GM21515 (cell line): ENCODE results near the gene DSCAML1.
"Not testable (repeated sequence)": the region's sequence is repeated elsewhere in the genome, so short reads cannot be mapped to it uniquely, and the experiment has no call there.

Experiments used
- ATAC-seq: cut with Tn5 transposase; IDR thresholded peaks from one replicate; pipeline ENCODE4 v1.9.1; 2021; ENCODE audit not compliant: unreplicated experiment

Gene DSCAML1

GRCh38 chr11:117819096-117820040 lies 22.4 kb upstream of the DSCAML1 start:
- no peak for ATAC-seq

GRCh38 chr11:117818041-117818873 lies 21.2 kb upstream of the DSCAML1 start:
- no peak for ATAC-seq

- no peak for ATAC-seq
These were observed 20.5 kb upstream of the DSCAML1 start for GRCh38 chr11:117817368-117818040.

GRCh38 chr11:117816846-117817367 lies 19.9 kb upstream of the DSCAML1 start:
- ATAC-seq = no peak

GRCh38 chr11:117816151-117816741 lies 19.2 kb upstream of the DSCAML1 start:
- no peak for ATAC-seq

GRCh38 chr11:117815262-117815803 lies 18.3 kb upstream of the DSCAML1 start:
- ATAC-seq = peak; percentile 55

- ATAC-seq = peak; percentile 44
These were observed 17.8 kb upstream of the DSCAML1 start for GRCh38 chr11:117814766-117815261.

- ATAC-seq = peak; percentile 0
These were observed 17.3 kb upstream of the DSCAML1 start for GRCh38 chr11:117814204-117814765.

GRCh38 chr11:117810056-117810451 lies 13.0 kb upstream of the DSCAML1 start:
- not testable (repeated sequence) for ATAC-seq

- ATAC-seq = no peak
These were observed 12.4 kb upstream of the DSCAML1 start for GRCh38 chr11:117809236-117810055.

GRCh38 chr11:117808784-117809183 lies 11.8 kb upstream of the DSCAML1 start:
- ATAC-seq = no peak

- ATAC-seq = no peak
These were observed 10.7 kb upstream of the DSCAML1 start for GRCh38 chr11:117807482-117808327.

GRCh38 chr11:117806846-117807245 lies 9.8 kb upstream of the DSCAML1 start:
- ATAC-seq = no peak

- no peak for ATAC-seq
These were observed 8.0 kb upstream of the DSCAML1 start for GRCh38 chr11:117805045-117805444.

GRCh38 chr11:117803896-117804295 lies 6.9 kb upstream of the DSCAML1 start:
- ATAC-seq = no peak

GRCh38 chr11:117799634-117800033 lies 2.6 kb upstream of the DSCAML1 start:
- ATAC-seq = no peak

GRCh38 chr11:117796456-117796871 lies 552 bp downstream of the DSCAML1 start:
- no peak for ATAC-seq
